Stimulated activated CD4-positive, alpha-beta T cell treated with anti-CD3 and anti-CD28 coated beads, Interleukin-1b, Interleukin-23, amount 100 ng/mL, for 4 hours (primary cell): ENCODE measurements around the gene BOLA3.
A peak's percentile ranks its signal among the peaks of the same experiment; 100 is the strongest.
"Not testable (repeated sequence)": the region's sequence is repeated elsewhere in the genome, so short reads cannot be mapped to it uniquely, and the experiment has no call there.

Experiments
- DNase-seq, 2 donors: peaks; one replicate each; pipeline ENCODE4 v3.0.0-alpha.2; 2020; ENCODE audit warnings: low read depth in 2 of 2

BOLA3 gene

DNA sequence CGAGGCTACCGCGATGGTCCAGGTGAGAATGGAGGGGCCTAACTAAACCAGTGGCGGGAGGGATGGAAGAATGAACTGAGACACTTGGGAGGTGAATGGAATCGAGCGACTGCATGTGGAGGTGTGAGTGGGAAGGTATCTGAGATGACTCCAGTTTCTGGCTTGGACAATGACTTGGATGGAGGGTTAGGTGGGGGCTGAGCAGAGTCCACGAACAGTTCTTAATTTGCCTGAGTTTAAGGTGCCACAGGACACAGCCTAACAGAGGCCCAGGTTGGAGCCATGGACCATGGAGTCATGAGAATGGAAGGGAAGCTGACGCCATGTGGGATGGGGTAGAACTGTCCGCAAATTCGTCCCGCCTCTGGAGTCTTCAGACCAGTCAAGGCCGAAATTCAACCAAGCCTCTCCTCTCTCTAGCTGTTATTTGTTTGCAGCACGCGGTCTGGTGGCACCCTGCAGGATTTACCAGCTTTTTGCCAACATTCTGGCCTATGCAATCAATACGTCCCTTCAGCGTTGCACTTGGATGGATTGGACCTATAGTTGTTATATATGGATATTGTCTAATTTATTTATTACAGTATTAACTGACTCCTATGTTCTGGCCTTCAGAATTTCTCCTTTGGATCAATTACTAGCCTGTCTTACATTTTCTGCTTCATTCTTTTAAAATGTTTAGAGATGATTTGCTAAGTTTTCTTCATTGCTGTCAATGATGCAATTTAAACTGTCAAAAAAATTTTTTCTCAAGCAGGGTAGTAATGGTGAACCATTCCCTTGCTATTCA lies 940 bp upstream of the BOLA3 start:
- DNase-seq, result no peak

GRCh38 chr2:74146929-74147726 lies 584 bp downstream of the BOLA3 start:
- no peak for DNase-seq

- DNase-seq, result no peak
Measured at GRCh38 chr2:74142340-74142739, 5.4 kb downstream of the BOLA3 start.

- DNase-seq, result no peak
Measured at GRCh38 chr2:74138600-74139323, 8.9 kb downstream of the BOLA3 start.

GRCh38 chr2:74137651-74138599 lies 9.8 kb downstream of the BOLA3 start:
- no peak for DNase-seq

DNA sequence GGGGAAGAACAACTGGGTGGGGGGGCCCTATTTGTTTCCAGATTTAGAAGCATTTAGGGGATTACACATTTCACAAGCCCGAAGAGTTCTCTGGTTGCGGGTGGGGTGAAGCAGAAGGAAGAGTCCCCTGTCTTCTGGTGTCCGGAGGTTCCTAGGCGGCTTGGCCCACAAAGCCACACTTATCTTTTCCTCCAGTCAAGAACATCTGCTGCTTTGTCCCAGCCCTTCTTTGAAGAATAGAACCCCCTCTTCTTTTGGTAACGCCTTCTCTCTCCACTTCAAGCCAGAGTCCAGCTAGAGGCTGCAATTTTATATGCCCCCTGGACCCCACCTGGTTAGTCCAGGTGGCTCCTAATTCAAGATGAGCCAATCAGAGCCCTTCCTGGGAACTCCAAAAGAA lies 15.8 kb downstream of the BOLA3 start:
- no peak for DNase-seq

- no peak for DNase-seq
Measured at GRCh38 chr2:74130211-74130995, 17.3 kb downstream of the BOLA3 start.

DNA sequence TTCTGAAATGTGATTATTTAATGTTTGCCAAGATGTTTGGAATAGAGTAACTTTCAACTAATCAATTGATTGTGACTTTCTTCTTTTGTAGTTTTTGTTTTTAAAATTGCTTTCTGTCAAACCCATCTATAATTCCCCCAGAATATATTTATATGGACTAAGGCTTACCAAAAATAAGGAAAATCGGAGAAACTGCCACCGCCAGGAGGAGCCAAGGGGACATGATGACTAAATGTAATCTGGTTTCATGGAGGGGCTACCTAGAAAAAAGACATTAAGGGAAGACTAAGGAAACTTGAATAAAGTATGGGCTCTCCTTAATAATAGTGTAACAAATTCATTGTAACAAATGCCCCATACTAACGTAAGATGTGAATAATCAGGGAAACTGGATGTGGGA lies 19.5 kb downstream of the BOLA3 start:
- no peak for DNase-seq

DNA sequence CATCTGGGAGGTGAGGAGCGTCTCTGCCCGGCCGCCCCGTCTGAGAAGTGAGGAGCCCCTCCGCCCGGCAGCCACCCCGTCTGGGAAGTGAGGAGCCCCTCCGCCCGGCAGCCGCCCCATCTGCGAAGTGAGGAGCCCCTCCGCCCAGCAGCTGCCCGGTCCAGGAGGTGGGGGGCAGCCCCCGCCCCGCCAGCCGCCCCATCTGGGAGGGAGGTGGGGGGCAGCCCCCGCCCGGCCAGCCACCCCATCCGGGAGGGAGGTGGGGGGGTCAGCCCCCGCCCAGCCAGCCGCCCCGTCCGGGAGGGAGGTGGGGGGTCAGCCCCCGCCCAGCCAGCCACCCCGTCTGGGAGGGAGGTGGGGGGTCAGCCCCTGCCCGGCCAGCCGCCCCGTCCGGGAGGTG lies 23.8 kb downstream of the BOLA3 start:
- not testable (repeated sequence) for DNase-seq

DNA sequence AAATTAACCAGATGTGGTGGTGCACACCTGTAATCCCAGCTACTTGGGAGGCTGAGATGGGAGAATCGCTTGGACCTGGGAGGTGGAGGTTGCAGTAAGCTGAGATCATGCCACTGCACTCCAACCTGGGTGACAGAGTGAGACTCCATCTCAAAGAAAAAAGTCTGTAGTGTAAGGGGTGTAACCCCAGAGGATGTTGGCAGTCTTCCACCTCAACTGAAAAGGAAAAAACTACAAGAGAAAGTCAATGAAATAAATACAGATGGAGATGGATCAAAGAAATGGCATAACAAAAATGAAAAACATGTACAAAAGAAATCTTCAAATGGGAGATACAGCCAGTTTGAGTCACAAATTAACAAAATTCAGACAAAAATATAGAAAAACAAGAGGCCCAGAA lies 25.9 kb downstream of the BOLA3 start:
- DNase-seq, result not testable (repeated sequence)

- peak; percentile 71 to 83 for DNase-seq
Measured at GRCh38 chr2:74119912-74120825, 27.5 kb downstream of the BOLA3 start.

GRCh38 chr2:74119339-74119738 lies 28.4 kb downstream of the BOLA3 start:
- DNase-seq, result no peak

GRCh38 chr2:74111380-74111779 lies 36.3 kb downstream of the BOLA3 start:
- no peak for DNase-seq

DNA sequence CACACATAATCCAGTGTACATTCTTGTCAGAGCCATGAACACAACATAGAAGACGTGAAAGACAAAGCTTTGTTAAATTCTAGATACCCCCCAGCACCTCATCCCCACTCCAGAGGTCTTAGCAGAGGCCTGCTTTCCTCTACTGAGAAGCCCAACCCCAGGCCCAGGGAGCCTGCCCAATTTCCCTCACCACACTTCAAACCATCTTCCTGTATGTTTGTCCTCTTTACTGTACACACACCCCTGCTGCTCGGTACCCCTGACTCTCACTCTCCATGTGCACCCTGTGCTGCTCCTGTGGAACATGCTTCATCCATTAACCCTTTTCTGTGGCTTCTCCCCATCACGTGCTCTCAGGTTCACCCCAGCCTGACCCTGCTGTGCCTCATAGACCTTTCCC lies 37.2 kb downstream of the BOLA3 start:
- no peak for DNase-seq

- DNase-seq, result no peak
Measured at GRCh38 chr2:74109551-74109950, 38.2 kb downstream of the BOLA3 start.

GRCh38 chr2:74107071-74107470 lies 40.6 kb downstream of the BOLA3 start:
- DNase-seq, result no peak

DNA sequence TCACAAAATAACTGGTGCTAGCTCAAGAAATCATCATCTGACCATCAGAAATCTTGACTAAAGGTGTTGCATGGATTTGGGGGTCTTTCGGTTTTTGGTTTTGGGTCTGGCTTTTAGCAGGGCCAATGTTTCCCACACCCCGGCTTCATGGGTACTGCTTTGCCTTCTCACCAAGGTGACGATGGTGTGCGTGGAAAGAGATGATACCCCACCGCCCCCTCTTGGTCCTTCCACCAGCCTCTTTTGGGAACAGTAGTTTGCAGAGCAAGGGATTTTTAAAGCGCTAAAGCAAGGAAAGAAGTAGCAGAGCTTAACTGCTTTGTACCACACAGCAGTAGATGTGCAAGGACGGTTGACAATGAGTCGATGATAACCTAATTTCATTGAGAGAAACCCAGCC lies 42.3 kb downstream of the BOLA3 start:
- no peak for DNase-seq

DNA sequence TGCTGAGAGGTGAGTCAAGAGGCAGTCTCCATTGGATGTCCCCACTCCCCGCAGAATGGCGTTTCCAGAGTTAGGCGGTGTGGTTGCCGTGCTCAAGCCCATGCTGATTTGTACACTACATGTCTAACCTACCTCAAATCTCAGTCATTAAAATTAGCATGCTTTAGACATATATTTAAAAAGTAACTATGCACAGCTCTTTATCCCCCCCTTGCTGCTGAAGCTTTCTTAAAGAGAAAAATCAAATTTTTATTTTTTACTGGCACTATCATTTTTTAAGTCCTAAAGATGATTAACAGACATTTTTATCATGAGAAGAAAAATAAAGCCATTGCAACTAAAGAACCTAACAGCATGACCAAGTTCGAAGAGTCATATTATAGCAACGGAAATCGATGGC lies 42.9 kb downstream of the BOLA3 start:
- DNase-seq, result no peak

DNA sequence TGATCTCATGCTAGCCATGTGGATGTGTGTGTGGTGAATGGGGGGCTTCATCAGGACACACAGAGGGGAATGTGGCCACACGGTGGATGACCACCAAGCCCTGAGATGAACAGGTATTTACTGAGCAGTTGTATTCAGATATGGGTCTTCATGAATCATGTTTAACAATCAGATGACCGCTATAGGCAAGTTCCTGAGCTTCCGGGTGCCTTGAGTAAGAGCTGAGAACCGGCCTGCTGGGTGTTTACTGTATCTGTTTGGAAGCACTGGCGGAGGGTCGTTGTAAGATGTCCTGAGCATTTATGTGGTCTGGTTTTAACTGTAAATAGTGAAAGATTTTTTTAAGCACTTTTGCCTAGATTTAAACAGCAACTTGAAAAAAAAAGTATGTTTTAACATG lies 43.9 kb downstream of the BOLA3 start:
- DNase-seq, result no peak

- no peak for DNase-seq
Measured at GRCh38 chr2:74102516-74102915, 45.2 kb downstream of the BOLA3 start.
